CD4-positive, alpha-beta T cell treated with Interleukin-2 at 100 ng/mL for 4 hours (primary cell): ENCODE results near the gene PTGDR2.

Source experiments
- DNase-seq: peaks from one replicate; pipeline ENCODE4 v3.0.0-alpha.2; 2020; ENCODE audit warnings: low spot score

The PTGDR2 gene

DNA sequence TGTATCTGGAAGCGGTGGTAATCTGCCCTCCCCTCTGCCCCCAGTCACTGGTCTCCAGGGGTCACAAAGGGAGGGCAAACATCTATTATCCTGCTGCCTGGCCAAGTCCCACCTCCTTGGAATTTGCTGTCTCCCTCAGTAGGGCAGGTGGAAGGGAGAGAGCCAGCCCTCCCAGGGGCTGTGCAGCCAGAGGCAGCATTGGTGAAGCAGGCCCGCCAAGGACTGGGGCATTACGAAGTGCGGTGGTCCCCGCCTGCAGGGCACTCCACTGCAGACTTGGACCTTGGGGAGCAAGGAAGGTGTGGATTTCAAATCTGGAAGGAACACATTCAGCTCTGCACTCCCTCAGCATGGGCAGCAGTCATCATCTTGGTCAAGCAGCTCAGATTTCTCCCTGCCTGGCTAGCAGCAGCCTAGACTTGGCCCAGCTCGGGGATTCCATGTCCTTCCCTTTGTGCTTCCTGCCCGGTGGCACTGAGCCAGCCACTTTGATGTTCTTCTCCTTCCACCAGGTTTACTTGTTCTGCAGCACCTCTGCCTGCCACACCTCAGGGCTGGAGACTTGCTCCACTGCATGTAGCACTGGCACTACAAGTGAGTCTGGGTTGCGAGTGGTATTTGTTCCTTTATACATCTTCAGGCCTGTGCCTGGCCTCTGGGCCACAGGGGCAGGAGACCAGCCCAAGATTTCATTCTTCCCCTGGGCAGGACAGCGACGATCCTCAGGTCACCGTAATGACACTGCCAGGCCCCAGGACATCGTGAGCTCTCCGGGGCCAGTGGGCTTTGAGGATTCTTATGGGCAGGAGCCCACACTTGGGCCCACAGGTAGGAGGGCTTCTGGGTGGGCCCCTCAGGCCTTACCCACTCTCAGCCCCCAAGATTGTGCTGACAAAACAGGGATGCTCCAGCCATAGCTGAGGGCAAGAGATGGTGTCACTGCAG, 18.9 kb upstream of the PTGDR2 start:
- DNase-seq, result no peak

DNA sequence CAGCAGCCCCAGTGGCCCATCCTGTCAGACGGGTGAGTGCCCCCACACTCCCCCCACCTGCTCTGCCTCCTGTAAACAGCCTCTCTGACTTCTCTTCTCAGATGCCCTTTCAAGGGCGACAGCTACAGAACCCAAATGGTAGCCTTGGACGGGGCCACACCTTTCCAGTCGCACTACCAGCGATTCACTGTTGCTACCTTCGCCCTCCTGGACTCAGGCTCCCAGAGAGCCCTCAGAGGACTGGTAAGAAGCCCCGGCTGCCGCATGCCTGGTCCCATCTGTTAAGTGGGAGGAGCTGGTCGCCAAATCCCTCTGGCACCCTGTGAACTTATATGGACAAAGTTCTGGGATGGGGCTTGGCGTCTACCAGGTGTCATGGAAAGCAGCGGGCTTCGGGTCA, 17.8 kb upstream of the PTGDR2 start:
- DNase-seq, result no peak

DNA sequence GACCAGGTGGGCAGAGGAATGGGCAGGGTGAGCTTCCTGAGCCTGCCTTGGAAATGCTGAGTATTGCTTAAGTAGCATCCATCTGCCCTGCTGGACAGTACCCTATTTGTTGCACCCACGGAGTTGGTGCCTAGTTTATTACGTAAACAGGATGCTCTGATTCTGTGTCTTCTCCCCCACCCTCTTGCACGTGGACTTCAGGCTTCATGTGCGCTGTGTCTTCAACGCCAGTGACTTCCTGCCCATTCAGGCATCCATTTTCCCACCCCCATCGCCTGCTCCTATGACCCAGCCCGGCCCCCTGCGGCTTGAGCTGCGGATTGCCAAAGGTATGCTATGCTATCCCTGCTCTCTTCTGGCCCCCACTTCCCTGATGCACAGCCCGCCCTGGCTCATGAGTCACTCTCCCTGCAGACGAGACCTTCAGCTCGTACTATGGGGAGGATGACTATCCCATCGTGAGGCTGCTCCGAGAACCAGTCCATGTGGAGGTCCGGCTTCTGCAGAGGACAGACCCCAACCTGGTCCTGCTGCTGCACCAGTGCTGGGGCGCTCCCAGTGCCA, 17.3 kb upstream of the PTGDR2 start:
- no peak for DNase-seq

DNA sequence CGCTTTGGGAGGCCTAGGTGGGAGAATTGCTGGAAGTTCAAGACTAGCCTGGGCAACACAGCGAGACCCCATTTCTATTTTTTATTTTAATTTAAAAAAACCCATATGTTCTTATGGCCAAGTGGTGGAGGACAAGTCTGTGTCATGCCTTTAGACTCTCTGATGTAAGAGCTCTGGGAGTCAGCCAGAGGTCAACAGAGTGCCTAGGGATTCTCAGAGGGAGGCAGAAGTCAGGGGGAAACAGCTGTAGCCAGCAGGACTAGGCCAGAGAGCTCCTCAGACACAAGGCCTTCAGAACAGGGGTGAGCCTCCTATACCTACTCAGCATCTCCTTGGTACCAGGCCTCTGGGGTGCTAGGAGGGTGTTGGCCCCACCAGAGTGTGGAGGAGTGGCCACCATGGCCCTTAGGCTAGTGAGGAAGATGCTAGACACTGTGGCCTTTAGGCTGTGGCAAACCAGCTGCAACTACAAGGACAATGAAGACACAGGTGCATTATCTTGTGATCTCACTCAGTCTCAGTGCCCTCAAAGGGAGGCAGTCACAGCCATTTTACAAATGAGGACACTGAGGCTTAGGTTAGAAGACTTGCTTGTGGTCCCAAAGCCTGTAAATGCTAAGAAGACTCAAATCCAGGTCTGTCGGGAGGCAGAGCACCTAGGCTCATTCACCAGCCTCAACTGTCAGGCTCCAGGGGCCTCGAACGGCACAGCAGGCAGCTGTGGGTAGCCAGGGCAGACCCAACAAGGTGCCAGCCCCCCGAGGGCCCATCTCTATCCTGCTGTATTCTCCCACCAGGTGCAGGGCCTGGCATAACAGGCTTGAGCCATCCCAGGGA, 16.6 kb upstream of the PTGDR2 start:
- DNase-seq, result no peak

DNA sequence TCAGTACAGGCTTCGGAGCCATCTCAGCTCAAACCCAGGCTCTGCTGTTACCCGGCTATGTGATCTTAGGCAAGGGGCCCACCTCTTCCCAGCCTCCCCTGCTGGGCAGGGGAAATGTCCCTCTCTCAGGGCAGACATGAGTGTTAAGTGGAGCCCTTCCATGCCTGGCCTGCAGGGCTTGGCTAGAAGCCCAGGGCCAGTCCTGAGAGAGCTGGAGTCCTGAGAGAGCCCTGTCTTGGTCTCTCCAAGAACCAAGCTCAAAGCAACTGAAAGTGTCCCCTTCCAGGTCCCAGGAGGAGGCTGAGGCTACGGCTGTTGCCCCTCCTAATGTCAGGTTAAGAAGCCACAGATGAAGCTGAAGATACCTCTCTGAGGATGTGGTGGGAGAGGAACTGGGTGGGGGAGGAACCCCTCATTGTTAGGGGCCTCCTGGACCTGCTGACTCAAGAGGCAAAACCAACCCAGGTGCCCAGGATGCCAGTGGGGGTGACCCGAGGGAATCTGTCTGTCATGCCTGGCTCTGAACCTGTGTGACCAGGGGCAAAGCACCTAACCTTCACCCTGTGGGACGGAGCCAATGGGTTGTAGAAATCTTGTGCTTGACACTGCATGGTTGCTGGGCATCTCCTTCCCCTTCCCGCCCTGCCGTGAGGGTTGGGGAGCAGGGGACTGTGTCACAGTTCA, 15.8 kb upstream of the PTGDR2 start:
- DNase-seq, result no peak

DNA sequence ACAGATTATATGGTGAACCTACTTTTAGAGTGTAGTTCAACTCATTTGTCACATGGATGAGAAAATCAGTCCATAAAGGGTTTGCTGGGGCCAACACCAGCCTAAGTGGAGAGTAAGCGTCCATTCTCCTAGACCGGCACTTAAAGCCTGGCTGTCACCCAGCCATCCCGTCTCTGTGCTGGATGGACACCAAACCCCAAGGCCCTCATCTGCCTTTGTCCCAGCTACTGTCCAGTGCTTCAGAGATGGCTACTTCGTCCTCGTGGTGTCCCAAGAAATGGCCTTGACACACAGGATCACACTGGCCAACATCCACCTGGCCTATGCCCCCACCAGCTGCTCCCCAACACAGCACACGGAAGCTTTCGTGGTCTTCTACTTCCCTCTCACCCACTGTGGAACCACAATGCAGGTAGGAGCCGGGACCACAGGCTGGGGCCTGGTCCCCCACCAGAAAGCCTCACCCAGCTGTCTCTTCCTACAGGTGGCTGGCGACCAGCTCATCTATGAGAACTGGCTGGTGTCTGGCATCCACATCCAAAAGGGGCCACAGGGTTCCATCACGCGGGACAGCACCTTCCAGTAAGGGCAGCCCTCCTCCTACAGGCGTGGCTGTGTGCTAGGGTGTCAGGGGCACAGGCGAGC, 15.1 kb upstream of the PTGDR2 start:
- no peak for DNase-seq

DNA sequence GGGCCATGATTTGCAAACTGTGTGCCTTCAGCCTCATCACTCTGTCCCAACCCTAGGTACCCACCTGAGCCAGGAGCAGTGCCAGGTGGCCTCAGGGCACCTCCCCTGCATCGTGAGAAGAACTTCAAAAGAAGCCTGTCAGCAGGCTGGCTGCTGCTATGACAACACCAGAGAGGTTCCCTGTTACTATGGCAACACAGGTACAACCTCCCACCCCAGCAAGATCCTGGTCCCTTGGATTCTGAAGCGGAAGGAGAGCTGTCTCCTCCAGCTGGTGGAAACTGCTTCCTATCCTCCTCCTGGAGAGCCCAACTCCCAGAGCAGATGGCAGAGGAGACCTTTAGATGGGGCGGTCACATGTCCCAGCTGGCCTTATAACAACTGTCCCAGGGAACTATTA, 14.5 kb upstream of the PTGDR2 start:
- peak; percentile 14 for DNase-seq

DNA sequence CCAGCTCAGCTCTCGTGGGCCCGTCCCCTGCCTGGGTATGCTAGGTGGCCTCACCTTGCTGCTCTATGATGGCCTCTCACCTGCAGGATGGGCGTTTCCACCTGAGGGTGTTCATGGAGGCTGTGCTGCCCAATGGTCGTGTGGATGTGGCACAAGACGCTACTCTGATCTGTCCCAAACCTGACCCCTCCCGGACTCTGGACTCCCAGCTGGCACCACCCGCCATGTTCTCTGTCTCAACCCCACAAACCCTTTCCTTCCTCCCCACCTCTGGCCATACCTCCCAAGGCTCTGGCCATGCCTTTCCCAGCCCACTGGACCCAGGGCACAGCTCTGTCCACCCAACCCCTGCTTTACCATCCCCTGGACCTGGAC, 13.7 kb upstream of the PTGDR2 start:
- no peak for DNase-seq

DNA sequence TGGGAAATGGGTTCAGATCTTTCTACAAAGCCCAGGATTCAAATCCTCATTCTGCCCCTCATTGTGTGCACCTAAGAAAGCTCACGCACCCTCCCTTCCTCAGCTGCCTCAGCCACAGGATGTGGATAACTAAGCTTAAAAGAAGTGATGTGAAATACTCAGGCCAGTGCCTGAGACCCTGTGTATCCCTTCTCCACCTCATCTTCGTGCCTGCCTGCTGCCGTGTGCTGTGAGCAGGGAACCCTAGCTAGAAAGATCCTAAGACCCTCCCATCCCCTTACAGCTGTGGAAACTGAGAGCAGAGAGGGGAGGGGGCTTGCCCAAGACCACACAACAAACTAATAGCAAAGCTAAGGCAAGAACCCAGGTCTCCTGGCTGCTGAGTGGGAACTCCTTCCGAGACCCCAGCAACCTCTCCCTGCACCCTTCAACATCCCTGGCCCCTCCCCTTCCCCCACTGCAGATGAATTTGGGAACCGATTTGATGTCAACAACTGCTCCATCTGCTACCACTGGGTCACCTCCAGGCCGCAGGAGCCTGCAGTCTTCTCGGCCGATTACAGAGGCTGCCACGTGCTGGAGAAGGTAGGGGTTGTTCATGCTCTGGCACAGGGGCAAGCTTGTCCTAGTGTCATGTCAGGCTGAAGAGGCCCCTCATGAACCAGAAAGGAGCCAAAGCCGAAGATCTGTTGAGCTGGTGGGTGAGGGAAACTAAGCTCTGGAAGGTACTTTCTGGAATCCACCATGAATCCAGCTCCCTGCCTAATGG, 13.1 kb upstream of the PTGDR2 start:
- DNase-seq, result no peak

DNA sequence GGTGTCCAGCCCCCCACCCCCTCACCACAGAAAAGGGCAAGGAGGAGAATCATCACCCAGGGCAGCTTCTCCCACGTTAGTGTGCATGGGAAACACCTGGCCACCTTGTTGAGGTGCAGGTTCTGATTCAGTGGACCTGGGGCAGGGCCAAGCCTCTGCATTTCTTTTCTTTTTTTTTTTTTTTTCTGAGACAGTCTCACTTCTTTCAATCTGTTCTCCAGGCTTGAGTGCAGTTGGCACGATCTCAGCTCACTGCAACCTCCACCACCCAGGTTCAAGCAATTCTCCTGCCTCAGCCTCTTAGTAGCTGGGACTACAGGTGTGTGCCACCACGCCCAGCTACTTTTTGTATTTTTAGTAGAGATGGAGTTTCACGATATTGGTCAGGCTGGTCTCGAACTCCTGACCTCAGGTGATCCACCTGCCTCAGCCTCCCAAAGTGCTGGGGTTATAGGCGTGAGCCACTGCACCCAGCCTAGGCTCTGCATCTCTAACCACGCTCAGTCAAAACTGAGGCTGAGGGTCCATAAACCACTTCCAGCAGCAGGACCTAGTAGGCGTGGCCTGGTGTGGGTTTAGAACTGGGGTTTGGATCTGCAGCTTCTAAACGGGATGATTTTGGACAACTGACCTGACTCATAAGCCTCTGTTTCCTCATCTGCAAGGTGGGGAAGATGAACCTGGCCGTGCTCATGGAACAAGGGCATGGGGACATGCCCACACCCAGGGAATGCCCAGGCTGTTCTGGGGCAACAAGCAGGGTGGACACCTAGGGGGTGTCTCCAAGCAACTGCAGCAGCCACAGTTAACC, 12.3 kb upstream of the PTGDR2 start:
- DNase-seq, result no peak

DNA sequence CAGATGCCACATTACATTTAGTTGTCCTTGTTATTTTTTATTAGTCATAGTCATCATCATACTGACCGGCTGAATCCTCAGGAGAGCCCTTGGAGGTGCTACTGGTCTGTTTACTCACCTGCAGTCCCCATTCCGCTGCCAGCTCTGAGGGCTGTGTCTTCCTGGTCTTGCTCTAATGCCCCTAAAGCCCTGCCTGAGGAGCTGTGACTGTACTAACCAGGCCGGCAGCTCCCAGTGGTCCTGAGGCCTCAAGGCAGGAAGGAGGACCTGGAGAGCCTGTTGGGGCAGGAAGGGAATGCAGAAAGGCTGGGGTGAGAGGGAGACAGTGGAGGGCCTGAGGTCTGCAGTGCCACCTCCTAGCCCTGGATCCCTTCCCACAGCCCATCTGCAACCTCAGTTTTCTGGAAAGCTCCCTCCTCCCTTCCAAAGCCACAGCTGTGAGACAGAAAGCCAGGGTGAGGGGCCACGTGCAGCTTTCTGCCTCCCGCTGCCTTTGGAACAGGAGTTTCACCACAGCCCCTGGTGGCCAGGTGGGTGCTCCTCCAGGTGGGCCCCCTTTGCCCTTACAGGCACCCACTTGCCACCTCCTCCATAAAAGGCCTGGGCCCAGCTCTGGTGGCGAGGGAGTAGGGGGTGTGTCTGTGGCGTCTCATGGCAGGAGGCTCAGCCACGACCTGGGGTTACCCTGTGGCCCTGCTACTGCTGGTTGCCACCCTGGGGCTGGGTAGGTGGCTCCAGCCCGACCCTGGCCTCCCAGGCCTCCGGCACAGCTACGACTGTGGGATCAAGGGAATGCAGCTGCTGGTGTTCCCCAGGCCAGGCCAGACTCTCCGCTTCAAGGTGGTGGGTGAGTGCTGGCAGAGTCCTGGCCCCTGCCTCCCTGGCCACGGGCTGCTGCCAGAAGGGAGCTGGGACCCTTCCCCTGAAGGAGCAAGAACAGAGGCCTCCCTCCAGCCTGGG, 11.4 kb upstream of the PTGDR2 start, which contains the start of gene ZP1:
Gene ZP1 (plus strand): TSS at position 632 of the 960 bp plus-strand sequence. CDS start 20 bp downstream, at position 652.
- DNase-seq, result no peak

DNA sequence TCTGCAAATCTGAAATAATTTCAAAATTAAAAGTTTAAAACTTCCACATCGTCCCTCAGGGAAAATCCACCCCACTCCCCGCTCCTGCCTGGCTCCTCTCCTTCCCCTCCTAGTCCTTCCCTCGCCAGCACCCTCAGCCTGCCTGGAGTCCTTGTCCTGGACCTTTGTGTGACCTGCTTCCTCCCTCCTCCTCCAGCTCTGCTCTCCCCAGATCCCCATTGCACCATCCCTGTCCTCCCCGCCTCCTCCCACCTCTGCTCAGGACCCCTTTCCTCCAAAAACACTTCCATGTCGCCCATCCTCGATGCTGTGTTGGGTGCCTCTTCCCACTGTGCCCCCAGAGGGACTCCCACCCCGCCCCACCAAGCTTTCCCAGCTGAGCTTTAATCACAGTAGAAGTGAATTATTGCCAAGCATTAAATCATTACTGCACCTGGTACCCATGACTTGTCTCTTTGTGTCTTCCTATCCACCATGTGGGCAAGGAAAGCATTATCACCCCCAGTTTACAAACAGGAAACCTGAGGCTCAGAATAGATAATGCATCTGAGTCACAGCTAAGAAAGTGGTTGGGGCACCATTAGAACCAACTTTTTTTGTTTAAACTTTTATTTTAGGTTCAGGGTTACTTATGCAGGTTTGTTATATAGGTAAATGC, 9.2 kb upstream of the PTGDR2 start:
- DNase-seq, result no peak

DNA sequence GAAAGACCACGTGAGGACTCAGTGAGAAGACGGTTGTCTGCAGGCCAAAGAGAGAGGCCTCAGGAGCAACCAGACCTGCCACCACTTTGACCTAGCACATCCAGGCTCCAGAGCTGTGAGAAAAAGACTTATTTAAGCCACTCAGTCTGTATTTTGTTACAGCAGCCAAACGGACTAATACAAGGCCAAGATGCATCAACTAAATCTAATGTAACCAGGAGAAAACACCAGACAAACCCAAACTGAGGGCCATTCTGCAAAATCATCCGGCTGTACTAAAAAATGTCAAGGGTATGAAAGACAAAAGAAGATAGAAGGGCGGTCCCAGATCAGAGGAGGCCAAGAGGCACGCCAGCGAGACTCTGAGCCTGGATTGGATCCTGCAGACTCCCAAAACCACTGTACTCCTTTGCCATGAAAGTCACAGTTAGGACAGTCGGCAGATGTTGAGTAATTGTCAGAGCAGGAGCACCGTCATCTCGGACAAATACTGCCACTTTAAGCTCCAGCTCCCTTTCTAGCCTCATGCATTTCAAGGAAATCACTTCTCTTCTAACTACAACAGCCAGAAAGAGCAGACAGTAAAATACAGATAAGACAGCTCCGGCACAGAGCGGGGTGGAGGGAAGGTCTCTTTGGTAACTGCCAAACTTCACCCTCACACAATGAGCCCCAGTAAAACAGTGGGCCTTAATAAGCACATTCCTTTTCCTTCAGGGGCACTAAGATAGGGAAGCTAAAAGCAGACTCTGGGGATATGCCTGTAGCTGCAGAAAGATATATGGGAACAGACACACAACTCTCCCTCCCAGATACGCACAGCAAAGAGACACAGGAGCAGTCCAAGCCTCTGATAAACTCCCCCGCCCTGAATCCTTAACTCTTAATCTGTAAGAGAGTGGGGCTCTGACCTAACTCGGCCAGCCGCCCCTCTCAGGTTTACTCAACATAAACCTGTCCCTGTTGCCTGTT, 8.1 kb upstream of the PTGDR2 start:
- DNase-seq, result no peak

DNA sequence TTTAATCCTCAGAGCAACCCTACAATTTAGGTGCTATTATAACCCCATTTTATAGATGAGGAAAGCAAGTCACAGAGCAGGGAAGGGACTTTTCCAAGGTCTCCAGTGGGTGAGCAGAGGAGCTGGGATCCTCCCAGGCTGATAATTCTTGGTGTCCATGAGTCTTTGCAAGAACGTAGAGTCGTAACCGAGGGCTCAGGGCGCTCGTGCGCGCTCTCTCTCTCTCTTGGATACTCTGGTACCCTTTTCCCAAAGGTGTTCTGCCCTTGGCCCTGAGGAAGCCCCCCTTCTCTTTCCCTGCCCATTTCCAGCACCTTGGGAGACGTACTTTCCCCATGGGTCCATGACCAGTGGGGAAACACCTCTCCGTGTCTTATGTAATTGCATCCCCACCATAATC, 6.4 kb upstream of the PTGDR2 start:
- DNase-seq, result no peak

DNA sequence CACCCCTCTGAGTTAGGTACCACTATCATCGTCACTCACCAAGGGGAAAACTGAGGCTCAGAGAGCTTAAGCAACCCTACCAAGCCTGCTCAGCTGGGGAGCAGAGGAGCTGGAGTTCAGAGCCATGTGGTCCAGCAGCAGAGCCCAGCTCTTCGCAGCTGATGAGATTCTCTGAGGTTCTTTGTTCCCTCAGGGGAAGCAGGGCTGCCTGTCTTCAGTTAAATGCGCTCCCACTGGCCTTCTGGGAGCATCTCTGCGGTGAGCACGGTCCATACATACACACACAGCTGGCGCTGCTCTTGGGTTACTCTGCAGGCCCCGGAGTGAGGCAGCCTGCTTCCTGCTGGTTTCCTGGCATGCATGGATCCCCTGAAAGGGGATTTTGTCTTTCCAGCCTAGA, 5.2 kb upstream of the PTGDR2 start:
- no peak for DNase-seq

DNA sequence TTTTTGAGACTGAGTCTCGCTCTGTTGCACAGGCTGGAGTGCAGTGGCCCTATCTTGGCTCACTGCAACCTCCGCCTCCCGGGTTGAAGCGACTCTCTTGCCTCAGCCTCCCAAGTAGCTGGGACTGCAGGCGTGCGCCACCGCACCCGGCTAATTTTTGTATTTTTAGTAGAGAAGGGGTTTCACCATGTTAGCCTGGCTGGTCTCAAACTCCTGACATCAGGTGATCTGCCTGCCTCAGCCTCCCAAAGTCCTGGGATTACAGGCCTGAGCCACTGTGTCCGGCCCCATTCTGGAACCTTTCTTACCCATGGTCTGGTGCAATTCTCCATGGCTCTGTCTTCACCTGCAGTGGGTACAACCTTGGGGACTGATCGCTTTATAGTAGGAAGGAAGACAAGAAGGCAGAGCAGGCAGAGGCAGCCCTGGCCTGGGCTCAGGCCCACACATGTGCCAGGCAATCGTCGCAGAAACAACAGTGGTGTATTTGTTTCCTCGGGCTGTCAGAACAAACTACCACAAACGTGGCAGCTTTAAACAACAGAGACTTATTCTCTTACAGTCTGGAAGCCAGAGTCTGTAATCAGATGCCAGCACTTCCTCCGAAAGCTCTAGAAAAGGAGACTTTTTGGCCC, 4.0 kb upstream of the PTGDR2 start:
- DNase-seq, result no peak
